Measurements from ENCODE around the gene ZNF212.

ZNF212 gene

GRCh38 chr7:149239345-149240143 is at the start of gene ZNF212:
TSS of gene ZNF212 (plus strand) at chr7:149239651. CDS start at chr7:149239779, 128 bp downstream.
- DNase-seq, result peak; percentile 87 to 89

- DNase-seq, result no peak
Observed at GRCh38 chr7:149191851-149192250, 47.6 kb upstream of the ZNF212 start.

GRCh38 chr7:149194799-149195179 is 44.7 kb upstream of the ZNF212 start:
- DNase-seq, result no peak

DNA sequence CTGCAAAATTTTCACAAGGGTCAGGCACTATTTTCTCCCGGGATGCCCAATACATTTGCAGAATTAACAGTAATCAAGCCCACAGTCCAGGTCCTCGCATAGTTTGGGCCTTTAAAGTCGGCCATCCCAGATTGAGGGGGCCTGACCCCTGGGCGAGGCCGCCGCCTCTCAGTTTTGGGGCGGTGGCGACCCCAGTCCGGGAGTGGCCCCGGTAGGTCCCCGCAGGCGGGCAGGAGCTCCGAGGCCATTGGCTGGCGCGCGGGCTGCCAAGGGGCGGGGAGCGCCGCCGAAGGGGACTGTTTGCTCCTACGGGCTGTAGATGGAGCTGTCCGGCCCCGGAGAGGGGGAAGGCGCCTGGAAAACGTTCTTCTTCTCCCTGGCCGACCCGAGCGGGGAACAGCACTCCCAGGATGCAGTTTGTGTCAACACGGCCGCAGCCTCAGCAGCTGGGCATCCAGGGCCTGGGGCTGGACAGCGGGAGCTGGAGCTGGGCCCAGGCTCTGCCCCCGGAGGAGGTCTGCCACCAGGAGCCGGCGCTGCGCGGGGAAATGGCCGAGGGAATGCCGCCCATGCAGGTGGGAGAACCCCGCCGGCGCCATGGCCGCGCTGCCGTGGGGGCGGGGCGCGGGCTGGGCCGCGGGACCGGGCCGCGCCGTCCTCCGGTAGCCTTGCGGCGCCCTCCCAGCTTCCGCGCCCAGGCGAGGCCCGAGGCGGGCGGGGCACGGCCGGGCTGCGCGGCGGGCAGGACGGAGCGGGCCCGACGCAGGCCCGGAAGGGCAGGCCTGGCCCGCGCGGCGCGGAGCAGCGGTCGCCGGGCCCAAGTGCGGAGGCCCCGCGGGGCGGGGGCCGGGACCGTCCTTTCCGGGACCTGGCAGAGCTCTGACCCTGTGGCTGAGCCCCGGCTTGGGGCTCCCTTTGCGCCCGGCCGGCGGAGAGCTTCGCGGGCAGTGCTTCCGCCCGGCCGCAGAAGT is 44.0 kb upstream of the ZNF212 start, which contains the start of gene ZNF282:
ZNF282 (plus strand) TSS at position 367 of the 971 bp plus-strand sequence; CDS start at position 411, 44 bp downstream.
- DNase-seq, result peak; percentile 65 to 68

DNA sequence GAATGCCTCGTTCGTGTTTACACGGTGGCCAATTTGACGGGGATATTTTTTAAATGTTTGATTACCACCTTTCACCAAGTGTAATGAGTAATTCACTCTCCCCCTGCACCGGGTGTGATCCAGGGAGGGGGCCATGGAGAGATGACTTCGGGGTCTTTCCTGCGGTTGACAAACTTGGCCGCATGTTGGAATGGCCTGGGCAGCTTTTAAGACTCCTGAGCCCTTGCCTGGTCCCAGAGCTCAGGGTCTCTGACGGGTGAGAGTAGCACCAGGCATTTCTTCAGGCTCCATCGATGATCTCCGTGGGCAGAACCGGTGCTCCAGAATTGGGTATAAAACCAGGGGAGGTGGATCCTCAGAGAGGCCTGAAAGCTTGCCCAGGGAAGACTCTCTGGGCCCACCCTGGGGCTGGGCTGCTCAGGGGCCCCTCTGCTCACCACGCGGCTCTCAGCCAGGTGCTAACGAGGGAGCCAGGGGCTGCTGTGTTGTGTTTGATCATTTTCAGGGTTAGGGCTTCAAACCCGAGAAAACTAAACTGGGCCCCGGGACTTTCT is 43.2 kb upstream of the ZNF212 start:
- peak in 1 of 2 donors; percentile 8 for DNase-seq

DNA sequence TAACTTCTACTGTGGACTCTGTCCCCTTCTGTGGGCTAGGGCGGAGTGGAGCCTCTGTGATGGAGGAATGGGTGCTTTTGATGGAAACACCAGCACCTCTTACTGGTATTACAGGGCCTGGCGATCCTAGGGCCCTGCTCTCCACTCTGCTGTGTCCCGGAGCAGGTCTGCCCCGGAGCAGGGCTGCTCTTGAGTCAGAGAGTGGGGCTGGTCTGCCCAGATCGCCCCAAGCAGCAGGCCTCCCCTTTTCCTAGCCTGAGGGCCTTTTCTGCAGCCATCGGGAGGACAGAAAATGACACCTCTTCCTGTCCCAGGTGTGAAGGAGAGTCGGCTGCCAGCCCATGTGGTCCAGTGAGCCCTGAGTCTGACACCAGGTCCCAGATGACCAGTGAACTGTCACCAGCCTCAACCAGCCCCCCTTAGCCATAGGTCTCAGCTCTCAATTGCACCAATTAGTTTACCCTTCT is 42.7 kb upstream of the ZNF212 start:
- DNase-seq, result no peak

DNA sequence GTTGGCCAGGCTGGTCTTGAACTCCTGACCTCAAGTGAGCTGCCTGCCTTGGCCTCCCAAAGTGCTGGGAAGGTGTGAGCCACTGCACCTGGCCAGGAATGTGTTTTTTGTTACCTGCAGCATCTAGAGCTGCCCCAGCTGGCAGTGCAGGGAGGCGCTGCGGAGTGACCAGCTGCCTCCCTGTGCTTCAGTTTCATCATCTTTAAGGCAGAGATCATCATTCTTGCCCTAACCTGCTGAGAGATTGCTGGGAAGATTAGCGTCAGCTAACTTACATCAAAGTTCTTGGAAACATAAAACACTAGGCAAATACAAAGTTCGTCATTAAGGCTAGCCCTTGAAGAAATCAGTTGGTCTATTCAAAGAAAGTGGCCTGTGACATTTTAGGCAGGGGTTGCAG is 41.8 kb upstream of the ZNF212 start:
- DNase-seq, result no peak

GRCh38 chr7:149198161-149198816 is 41.2 kb upstream of the ZNF212 start:
- DNase-seq, result no peak

DNA sequence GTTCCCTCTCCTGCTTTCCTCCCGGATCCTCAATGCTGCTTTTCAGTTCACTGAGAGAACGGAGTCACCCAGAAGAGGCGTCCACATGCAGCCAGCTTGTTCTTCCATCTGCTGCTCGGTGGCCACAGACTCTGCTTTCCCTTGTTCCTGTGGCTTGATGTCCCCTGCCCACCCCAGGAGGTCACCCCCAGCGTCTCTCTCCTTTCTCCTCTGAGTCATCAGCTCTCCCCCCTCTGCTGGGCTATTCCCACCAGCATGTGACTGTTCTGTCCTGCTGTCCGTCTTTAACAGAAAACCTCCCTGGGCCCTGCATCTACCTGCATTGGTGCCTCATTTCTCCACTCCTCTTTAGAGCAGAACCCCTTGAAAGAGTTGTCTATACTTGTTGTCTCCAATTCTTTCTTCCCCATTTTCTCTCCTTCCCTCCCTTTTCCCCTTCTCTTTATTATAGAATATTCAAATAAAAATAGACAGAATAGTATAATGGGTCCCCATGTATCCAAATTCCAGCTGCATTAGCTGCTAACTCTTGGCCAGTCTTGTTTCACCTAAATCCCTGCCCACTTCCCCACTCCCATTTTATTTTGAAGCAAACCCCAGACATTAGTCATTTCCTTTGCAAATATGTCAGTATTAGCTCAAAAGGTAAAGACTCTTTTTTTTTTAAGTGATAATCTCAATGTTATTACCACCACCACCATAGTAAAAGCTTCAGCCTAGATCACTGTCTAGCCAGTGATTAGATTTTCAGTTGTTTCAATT is 40.0 kb upstream of the ZNF212 start:
- no peak for DNase-seq

- DNase-seq, result no peak
Observed at GRCh38 chr7:149202831-149203231, 36.6 kb upstream of the ZNF212 start.

DNA sequence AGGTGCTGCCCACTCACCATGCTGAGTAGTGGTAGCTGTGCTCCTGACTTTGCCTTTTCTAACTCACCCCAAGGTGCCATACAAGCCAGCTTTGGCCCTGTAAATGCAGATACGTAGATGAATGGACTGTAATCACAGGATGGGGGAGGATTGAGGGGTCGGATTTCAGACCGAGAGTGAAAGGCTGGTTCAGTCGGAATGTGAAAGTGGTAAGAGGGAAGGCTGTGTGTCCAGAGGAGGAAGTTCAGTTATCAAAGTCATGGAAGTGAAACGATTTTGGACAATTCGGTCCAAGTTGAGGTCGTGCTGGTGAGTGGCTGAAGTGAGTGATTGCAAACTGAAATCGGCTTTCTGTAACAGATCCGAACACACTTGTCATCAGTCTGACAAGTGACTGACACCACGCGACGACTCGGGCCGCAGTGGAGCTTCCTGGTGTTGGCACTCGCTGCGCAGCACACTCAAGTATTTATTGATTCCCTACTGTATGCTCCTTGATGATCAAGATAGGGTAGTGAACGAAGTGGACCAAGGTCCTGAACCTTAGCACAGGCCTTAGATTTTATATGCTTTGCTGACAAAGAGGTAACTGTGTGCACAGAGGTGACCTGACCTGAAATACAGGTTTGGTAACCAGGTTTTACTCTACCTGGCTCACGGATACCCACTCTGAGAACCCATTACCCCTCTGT is 33.6 kb upstream of the ZNF212 start:
- DNase-seq, result no peak

DNA sequence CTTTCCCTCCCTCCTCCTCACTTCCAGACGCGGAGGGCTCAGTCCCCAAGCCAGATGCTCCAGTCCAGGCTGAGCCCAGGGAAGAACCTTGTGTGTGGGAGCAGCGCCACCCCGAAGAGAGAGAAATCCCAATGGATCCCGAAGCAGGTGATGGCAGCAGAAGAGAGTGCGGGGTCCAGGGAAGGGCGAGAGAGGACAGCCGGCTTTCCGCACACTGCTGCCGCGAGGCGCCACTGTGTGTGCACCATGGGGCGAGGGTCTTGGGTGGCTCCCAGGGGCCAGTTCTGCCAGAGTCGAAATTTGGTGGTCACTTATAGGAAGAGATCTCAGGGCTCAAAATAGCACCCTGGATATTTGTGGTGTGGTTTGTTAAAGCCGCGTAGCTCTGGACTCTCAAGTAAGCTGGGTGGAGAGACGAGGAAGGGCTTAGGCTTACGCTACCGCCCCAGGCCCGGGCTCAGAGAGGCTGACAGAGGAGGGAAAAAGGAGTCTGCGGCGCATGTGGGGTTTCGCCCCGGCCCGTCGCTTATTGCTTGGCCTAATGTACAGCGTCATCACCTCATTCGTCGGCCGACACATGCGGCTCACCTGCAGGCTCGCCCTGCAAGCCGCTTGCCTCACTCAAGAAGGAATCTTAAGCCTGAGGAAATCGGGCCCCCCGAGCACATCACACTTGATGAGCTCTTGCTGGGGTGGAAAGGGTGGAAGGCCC is 32.0 kb upstream of the ZNF212 start:
- no peak for DNase-seq

DNA sequence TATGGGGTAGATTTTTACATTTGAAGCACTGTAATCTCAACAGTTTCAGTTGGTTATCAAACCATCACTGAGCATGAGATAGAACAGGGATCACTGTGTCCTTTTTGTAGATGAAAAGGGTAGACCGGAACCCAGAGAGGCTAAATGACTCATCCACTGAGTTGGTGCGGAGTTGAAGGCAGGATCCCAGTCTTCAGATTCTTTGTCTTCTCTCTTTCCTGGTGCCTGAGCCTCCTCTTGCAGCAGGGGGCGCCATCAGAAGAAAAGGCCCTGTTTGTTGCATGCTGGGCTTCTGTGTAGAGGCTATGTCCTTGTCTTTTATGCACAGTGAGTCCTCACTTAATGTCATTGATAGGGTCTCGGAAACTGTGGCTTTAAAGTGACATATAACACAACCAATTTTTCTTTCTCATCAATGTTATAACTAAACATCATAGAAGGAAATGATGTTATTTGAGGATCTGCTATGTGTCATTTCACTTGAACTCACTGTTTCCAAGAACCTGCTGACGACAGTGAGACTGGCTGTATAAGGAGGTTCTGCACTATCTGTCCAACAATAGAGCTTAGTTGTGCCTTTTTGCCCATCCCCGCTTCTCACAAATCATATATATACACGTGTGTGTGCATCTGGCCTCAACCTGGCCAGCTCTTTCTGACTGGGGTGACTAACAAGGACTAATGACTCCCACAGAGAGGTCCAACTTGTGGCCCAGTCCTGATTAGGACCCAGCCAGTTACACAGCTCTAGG is 29.8 kb upstream of the ZNF212 start:
- DNase-seq, result peak; percentile 54 to 62

DNA sequence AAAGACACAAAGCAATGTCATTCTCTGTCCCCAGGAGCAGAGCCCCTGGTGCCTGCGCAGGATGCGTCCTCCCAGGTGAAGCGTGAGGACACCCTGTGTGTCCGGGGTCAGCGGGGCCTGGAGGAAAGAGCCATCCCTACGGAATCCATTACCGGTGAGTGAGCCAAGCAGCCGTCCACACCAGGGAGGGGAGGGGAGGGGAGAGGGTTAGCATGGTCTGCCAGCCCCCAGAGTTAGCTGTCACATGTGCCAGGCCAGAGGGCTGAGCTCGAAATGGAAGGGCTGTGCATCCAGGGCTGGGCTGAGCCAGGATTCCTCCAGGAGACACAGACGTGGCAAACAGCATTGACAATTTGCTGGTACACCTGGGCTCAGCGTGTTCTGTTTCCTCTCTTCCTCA is 28.9 kb upstream of the ZNF212 start:
- DNase-seq, result no peak

DNA sequence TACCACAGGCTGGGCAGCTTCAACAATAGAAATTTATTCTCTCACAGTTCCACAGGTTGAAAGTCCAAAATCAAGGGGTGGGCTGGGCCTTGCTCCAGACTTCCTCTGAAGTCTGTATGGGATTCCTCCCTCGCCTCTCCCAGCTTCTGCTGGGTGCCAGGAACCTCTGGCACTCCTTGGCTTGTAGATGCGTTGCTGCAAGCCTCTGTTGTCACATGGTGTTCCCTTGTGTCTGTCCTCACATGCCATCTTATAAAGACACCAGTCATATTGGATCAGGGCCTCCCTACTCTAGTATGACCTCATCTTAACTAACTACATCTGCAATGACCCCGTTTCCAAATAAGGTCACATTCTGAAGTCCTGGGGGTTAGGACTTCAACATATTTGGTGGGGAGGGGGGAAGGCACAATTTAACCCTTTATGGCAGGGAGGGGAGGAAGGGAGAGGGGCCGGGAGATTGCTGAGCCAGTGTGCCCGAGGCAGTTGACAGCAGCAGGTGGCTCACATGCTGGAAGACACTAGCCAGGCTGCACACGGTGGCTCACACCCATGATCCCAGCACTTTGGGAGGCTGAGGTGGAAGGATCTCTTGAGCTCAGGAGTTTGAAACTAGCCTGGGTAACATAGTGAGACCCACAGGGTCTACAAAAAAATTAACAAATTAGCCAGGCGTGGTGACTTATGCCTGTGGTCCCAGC is 25.3 kb upstream of the ZNF212 start:
- DNase-seq, result no peak

- no peak for DNase-seq
Observed at GRCh38 chr7:149216402-149216801, 23.0 kb upstream of the ZNF212 start.

DNA sequence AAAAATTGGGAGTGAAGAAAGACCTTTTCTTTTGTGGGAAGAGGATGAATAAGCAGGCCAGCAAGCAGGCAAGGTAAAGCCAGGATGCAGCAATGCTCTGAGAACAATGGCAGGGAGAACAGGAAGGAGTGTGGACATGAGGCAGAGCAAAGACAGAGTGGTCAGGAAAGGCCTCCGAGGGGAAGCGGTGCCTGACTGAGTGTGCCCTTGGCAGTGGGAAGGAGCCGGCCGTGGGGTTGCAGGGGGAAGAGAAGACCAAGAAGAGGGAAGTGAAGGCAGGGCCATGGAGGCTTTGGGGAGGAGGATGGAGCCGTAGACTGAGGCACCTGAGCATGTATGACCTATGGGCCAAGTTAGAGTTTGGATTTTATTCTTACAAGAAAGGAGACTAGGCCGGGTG is 21.9 kb upstream of the ZNF212 start:
- no peak for DNase-seq

- DNase-seq, result no peak
Observed at GRCh38 chr7:149218469-149219420, 20.7 kb upstream of the ZNF212 start.
